Measurements from ENCODE around the gene NSMCE4A. TPM values are rescaled to one million over a fixed set of nuclear protein-coding genes. Genes with fewer than 3 reads are reported as not detected.

Gene NSMCE4A
- polyA plus RNA-seq, 4 donors = 55.8 to 79.2 (median 63.8) TPM

GRCh38 chr10:121910673-121911420 lies 64.2 kb downstream of the NSMCE4A start:
- Histone ChIP-seq H3K4me1 (ENCODE audit: control insufficient read depth in 3 of 3, insufficient read depth in 2 of 3, low read depth in 1 of 3, low read length in 2 of 3) (no peaks in the 10 kb centered on the region), H3K9me3 (ENCODE audit: control insufficient read depth in 2 of 2, insufficient read depth in 1 of 2, low read depth in 1 of 2, low read length in 1 of 2) (no peaks in the 10 kb centered on the region), H3K27ac (ENCODE audit: low read depth in 1 of 3, low read length in 2 of 3) (no peak overlapping the region), H3K36me3 (ENCODE audit: control insufficient read depth in 3 of 3, insufficient read depth in 2 of 3, low read depth in 1 of 3, low read length in 3 of 3) (peaks cover 6 to 53% (median 14%) of the 10 kb centered on the region in 3 donors), H3K27me3 (ENCODE audit: control insufficient read depth in 3 of 3, insufficient read depth in 3 of 3, low read length in 3 of 3) (no peaks in the 10 kb centered on the region), H3K4me3 (ENCODE audit: low read depth in 1 of 3, low read length in 3 of 3) (no peak overlapping the region)
- DNase-seq = no peak
- no peak for FAIRE-seq
- 55 to 60% (median 55%) methylated on average over 5 of the region's 5 CpGs for WGBS, 3 donors

Other genes with a start within 250 kb of the NSMCE4A start
- 10 to 100 TPM; 11.6 to 22.8 (median 11.9) TPM for gene ATE1, start 47.2 kb downstream of the NSMCE4A start, polyA plus RNA-seq
- gene TACC2, start 13.9 kb upstream of the NSMCE4A start, polyA plus RNA-seq = 10 to 100 TPM; 28.6 to 99.5 (median 77.2) TPM